GM18511 (cell line): ENCODE data around the gene ITK.
A peak's percentile ranks its signal among the peaks of the same experiment; 100 is the strongest.

Experiments used
- ATAC-seq: cut with Tn5 transposase; IDR thresholded peaks from one replicate; pipeline ENCODE4 v1.9.1; 2021; ENCODE audit warnings: mild to moderate bottlenecking, moderate library complexity; ENCODE audit not compliant: unreplicated experiment

ITK gene

DNA sequence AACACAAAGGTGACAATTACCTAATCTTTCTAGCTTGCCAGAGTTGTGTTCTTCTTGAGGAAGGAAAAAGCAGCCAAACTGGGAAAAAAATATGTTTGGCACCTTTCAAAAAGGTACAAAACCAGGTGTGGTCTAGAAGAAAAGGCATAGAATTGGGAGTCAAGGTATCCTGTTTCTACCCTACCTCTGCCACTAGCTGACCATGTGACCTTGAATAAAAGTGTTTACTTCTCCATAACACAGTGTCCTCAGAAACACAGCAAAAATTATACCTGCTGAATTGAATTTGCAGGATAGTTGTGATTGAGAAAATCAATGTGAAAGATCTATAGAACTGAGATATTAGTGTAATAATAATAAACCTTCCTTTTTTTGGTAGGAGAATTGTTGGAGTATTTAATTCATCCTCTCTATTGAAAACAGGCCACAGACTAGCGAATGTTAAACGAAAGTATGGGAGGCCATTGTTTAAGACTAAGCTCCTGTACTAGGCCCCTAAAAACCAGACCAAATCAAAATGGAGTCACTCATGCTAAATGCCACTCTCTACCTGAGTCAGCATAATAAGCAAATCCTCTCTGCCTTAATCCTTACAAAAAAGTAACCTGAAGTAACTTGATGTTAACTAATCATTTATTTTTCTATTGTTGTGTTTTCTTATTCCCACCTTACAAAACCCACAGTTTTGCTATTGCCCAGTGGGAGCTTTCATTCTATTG lies 97.8 kb downstream of the ITK start:
- no peak for ATAC-seq

DNA sequence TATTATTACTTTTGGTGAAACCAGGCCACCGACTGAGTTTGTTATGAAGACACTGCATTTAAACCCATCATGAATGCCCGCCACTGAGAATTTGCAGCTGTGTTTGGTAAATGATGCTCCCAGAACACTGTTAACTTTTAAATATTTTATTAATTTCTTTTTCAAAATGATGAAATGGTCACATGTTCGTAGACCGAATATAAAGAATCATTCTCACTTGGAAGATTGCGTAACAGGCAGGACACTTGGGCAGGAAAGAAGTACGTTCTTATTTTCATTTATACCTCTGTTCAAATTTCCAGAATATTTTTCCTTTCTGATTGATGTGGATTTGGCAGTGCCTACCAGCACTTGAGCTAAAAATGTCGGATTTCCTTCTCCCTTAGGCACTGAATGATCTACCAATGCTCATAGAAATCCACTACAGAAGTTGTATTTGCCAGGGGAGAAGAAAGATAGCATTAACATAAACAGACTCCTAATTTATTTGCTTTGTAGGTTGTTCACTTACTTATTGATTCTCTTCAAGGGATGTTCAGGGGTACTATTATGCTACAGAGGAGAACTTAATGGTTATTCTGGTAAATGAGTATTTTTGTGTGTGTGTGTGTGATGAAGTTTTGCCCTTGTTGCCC lies 99.1 kb downstream of the ITK start:
- no peak for ATAC-seq

DNA sequence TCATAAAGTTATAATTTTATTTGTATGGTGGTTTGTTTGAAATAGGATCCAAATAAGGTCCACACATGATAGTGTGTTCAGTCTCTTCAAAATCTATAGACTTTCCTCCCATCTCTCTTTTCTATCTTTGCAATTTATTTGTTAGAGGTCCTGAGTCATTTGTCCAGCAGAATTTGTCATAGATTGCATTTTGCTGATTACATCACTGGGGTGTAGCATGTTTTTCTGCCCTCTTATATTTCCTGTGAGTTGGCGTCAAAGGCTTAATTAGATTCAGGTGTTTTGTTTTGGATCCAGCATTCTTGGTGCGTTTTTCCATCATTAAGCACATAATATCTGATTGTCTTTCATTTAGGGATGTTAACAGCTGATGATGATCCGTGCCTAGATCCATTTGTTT lies 100.3 kb downstream of the ITK start:
- no peak for ATAC-seq

DNA sequence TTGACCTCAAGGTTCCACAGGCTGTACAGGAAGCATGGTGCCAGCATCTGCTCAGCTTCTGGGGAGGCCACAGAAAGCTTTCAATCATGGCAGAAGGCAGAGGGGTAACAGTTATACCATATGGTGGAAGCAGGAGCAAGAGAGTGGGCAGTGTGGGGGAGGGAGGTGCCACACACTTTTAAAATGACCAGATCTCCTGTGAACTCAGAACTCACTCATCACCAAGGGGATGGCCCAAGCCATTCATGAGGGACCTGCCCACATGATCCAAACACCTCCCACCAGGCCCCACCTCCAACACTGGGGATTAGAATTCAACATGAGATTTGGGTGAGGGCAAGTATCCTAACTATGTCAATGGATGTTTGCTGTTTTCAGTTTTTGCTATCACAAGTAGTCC lies 101.5 kb downstream of the ITK start:
- no peak for ATAC-seq

DNA sequence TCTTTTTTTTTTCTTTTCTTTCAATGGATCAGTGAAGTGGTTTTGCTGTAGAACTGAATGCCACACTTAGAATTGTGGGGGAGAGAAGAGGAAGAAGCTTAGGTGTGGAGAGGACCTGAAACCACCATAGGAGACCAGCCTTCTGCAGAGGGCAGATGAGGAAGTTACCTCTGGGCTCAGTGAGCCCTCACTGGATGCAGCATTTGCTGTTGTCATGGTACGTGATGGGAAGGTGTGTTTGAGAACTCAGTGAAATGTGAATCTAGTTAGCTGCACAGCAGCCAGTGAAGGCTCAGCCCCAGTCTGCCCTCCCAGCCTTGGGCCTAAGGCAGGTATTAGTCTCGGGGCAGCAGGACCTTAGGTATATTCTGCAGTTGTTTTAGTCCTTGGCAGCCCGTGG lies 102.8 kb downstream of the ITK start:
- ATAC-seq = peak; percentile 100

DNA sequence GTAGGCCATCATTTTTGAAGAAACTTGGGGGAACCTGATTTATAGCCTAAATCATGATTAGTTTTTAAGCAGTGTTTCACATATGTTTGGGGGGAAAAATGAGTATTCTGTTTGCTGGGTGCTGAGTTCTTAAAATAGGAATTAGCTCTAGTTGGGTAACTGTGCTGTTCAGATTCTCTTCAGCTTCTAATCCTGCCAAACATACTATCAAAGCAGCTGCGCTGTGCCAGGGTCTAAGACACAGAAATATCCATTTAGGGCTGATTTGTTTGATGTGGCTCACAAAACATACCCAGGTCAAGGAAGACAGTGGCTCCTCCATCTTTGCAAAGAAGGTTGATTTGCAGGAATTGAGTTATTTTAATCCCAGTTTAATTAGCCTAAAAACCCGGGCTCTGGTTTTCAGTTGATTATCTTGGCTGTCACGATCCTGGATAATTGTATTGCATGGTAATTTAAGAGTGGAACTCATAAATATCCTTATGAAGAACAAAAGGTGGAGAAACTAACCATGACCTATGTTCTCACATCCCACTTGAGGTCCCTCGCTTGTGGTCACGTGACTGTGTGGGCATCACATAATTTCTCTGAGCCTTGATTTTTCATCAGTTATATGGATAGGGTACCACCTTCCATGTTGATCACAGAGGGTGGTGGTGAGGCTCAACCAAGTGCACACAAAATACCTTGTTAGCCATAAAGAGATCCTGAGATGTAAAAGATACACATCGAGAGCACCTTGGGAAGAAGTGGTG lies 104.0 kb downstream of the ITK start:
- no peak for ATAC-seq

DNA sequence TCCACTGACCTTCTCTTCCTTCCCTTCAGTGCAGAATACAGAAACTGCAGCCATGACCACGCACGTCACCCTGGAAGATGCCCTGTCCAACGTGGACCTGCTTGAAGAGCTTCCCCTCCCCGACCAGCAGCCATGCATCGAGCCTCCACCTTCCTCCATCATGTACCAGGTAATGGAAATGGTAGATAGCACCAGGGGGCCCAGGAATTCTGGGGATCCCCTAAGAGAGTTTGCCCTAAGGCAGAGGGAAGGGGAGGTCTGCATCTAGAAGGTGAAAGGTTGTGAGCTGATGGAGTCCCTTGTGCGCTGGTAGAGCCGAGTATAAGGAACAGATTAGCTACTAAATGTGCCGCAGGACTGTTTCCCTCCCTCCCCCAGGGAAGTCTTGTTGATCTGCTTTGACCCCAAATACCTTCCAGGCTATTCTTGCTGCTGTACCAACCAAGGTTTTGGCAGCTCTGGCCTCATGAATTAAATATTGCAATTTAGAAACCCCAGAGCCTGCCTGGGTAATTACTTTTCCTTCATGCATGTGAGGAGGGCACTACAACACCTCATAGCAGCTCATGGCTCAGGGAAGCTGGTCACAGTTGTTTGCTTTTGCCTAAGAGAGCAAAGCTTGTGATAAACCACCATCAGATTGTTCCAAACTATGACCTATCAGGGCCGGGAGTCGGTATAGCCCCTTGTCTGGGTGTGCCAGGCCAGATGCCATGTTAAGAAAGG lies 104.8 kb downstream of the ITK start:
- no peak for ATAC-seq

DNA sequence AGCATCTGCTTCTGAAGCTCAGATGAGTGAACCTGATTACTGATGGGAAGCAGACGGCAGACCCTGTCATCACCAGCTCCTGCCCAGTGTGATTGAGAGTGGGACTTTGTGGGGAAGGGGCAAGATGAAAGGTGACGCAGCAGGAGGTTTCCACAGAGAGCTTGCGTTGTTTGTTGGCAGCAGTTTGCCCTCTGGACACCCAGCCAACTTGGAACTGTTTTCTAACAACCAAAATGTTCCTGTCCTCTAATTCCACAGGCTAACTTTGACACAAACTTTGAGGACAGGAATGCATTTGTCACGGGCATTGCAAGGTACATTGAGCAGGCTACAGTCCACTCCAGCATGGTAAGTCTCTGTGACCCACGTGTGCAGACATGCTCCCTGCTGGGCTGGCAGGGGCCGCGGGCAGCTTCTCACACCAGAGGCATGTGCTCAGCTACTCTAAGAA lies 106.1 kb downstream of the ITK start:
- ATAC-seq = no peak

DNA sequence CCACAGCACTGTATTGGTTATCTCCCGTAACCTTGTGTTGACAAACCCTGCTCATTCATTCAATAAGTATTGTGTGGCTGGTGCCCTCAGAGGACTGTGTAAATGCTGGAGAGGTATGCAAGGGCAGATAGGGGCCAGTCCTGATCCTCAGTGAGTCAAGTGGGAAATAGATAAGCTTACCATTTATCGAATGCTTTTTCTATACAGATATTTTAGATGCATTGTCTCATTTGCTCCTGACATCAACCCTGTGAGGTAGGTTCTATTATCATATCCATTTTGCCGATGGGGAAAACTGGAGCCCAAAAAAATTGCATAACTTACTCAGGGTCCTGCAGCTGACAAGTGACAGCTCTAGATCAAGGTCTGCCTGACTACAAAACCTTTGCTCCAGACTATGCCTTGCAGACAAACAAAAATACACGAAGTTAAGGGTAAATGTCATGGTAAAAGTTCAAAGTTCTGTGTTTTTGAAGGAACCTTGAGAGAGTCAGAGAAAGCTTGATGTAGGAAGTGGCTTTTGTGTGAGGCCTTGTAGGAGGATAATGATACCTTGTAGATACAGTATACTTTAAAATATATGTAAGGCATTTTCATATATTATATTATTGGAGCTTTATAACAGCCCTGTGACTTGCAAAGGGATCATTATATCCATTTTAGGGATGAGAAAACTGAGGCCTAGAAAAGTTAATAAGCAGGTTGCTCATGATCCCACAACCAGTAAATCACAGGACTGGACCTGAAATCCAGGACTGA lies 107.9 kb downstream of the ITK start:
- ATAC-seq = no peak

DNA sequence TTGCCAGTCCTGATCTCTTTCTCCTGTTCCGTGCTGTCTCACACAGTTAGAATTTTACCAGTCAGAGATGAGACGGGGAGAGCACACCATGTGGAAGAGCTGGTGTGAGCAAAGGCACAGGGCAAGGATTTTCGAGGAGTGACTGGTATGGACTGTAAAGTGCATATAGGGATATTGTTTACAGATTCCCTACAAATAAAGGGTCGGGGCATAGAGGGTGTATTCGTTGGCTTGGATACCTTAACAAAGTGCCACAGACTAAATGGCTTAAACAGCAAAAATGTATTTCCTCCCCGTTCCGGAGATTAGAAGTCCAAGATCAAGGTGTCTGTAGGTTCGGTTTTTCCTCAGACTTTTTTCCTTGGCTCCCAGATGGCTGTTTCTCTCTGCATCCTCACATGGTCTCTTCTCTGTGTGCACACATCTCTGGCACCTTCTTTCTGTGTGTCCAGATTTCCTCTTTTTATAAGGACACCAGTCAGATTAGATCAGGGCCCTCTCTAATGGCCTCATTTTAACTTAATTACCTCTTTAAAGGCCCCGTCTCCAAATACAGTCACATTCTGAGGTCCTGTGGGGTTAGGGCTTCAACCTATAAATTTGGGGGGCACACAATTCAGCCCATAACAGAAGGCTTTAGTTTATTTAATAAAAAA lies 108.7 kb downstream of the ITK start:
- no peak for ATAC-seq

DNA sequence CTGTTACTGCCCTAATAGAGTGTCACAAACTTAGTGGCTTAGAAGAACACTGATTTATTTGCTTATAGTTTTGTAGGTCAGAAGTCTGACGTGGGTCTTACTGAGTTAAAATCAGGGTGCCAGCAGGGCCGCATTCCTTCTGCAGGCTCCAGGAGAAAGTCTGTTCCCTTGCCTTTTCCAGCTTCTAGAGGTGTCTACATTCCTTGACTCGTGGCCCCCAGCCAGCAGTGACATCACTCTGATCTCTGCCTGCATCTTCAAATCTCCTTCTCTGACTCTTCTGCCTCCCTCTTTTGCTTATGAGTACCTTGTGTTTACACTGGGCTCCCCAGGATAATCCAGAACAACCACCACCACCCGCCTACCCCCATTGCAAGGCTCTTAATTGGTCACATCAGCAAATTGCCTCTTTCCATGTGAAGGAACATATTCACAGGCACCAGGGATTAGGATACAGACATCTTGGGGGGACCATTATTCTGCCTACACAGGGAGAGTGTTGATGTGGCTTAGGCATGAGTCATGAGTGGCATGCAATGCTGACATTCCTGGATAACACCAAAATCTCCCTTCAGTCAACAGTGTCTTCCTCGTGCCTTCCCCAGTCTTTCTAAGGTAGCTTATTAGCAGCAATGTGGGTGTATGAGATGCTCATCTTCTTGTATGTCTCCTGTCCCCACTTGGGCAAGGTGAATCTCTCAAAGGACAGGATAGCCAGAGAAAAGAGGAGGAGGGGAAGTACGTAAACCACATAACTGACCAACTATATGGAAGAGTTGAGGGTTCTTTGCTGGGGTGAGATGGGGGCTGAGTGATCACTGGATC lies 109.7 kb downstream of the ITK start:
- ATAC-seq = no peak

DNA sequence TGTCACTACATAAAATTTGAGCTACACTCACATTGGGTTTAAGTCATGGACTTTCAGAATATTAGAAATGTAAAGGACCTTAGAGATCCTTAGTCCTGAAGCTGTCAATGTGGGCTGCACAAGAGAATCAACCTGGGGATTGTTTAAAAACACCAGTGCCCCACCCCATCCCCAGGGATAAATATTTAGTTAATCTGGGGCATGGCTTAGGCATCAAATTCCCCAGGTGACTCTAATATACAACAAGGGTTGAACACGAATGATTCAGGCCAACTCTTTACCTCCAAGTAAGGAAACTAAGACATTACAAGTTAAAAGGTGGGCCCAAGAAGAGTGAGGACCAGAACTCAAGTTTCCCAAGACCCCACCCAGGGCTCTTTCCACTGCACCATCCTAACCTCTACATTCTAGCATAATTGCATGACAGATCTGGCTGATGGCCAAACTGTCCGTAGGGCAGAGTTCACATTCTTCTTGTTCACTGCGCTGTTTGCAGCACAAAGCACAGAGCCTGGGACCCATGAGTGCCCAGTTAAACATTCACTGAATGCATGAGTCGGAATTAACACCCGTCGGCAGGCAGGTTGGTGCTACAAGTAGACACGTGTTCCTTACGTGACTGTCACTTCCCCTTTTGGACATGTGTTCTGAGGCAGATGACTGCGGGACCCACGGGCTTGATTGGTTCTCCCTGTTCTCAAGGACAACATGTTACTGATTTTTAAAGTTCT lies 110.5 kb downstream of the ITK start:
- ATAC-seq = peak; percentile 98

DNA sequence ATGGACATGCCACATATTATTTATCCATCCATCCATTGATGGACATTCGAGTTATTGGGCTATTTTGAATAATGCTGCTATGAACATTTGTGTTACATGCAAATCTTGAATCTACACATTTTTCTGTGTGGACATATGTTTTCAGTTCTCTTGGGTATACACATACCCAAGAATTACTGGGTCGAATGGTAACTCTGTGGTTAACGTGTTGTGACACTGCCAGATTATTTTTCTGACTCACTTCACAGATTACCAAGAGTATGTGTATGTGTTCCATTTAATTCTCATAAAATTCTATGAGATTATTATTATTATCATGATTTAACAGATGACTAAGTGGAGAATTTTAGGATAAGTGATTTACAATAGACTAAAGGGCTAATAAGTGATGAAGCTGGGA lies 112.0 kb downstream of the ITK start:
- ATAC-seq = no peak

DNA sequence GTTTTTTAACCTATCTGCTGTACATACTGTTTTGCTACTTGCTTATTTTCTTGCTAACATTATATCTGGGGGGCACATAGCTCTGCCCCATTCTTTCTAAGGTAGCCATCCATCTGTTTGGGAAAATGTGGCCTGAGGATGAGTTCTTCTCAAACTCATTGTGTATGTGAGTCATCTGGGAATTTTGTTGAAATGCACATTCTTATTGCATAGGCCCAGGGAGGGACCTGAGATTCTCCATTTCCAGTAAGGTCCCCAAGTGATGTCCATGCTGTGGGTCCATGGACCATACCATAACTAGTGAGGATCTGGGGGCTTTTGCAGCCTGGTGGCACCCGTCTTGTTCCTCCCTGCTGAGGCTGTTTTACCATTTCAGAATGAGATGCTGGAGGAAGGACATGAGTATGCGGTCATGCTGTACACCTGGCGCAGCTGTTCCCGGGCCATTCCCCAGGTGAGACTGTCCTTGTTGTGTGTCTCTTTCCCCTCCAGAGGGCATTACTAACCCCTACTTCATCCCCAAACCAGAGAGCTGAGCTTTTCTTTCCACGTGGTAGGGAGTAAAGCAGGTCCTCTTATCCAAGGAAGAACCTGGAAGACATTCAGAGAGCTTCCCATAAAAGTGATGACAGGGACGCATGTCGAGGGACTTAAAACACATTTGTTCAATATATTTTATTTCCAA lies 113.9 kb downstream of the ITK start:
- no peak for ATAC-seq

DNA sequence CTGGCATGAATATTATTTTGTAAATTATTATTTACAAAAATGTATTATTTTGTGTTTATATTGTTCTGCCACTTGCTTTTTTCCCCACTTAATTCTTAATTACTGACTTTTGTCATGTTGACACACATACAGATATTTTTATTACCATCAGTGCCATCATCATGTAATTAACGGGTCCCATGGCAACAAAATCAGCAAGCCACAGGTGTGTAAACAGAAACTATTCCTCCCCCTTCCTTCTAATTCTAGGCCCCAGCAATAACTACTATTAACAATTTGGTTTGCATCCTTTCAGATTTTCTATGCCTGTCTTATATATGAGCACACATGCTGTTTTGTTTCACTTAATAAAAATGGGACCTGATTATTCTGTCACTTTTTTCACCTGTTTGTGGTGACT lies 114.6 kb downstream of the ITK start:
- ATAC-seq = no peak

DNA sequence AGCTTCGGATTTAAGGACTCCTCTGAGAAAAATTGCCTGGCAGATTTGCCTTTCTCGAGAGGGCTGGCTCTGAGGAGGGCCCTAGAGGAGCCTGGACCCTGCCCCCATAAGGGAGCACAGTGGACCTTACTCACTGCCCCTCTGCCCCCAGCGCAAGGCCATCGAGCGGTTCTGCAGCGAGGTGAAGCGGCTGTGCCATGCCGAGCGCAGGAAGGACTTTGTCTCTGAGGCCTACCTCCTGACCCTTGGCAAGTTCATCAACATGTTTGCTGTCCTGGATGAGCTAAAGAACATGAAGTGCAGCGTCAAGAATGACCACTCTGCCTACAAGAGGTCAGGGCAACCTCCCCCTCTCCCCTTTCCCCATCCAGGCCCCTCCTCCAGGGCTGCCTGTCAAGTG lies 119.9 kb downstream of the ITK start:
- no peak for ATAC-seq

DNA sequence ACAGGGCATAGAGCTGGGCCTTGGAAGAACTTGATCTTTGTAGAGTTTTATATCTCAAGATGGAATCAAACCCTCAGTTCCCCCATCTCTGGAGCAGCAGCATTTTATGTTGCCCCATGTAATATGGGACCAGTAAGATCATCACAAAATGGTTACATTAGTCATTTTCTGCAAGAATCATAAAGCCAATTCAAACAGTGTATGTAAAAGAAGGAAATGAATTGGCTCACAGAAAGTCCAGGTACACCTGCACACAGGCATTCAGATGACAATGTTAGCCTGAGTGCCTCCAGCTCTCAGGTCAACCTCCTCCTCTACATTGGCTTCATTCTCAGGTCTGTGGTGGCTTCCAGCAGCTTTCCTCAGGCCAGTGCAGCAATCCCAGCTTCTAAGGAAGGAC lies 120.4 kb downstream of the ITK start:
- no peak for ATAC-seq

DNA sequence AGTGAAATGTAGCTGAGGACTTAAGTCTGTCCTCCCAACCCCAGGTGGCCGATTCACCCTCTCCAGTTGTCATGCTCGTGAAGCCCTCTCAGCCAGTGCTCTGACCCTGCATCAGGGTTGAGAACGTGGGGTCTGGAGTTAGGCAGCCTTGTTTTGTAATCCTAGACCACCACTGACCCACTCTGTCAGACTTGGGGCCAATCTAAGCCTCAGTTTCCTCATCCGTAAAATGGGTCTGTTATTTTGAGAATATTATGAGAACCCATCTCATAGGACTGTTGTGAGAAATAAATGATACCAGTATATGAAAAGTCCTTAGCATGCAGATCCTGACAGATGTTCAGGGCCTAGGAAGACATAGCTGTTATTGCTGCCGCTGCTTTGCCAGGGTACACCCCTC lies 122.4 kb downstream of the ITK start:
- no peak for ATAC-seq
